Activated naive CD4-positive, alpha-beta T cell treated with anti-CD3 and anti-CD28 coated beads, Interleukin-2, amount 50 U/mL, for 72 hours (primary cell): ENCODE results near the gene RASAL1. TPM values are rescaled to one million over a fixed set of nuclear protein-coding genes. Genes with fewer than 3 reads are reported as not detected.
A peak's percentile ranks its signal among the peaks of the same experiment; 100 is the strongest.
"Not testable (repeated sequence)": the region's sequence is repeated elsewhere in the genome, so short reads cannot be mapped to it uniquely, and the experiment has no call there.

Experiments used
- ATAC-seq, 2 donors: fragments of 150-1000 bp; cut with Tn5 transposase; 2 replicates each; pipeline ENCODE4 v1.10.0; 2021; ENCODE audit warnings: mild to moderate bottlenecking in 2 of 2, moderate library complexity in 2 of 2
- DNase-seq, 2 donors: peaks; one replicate each; pipeline ENCODE4 v3.0.0; 2021 to 2022; ENCODE audit warnings: low spot score in 2 of 2
- H3K27ac Mint-ChIP-seq, 2 donors: one replicate each; pipeline ENCODE4 v1.8.0; 2022; ENCODE audit warnings: mild to moderate bottlenecking in 2 of 2, mixed read lengths in 2 of 2
- H3K36me3 Mint-ChIP-seq, 2 donors: one replicate each; pipeline ENCODE4 v1.8.0; 2022; ENCODE audit warnings: mixed read lengths in 2 of 2
- H3K9me3 Mint-ChIP-seq, 2 donors: one replicate each; pipeline ENCODE4 v1.8.0; 2022; ENCODE audit warnings: mixed read lengths in 2 of 2
- total RNA-seq, 2 donors: library from RNA; stranded (reverse); gene quantifications; one replicate each; pipeline ENCODE4 v1.2.3, GENCODE V29; 2022

The RASAL1 gene
- total RNA-seq, 2 donors from 2014 or later, result 9.8 to 15.1 TPM

DNA sequence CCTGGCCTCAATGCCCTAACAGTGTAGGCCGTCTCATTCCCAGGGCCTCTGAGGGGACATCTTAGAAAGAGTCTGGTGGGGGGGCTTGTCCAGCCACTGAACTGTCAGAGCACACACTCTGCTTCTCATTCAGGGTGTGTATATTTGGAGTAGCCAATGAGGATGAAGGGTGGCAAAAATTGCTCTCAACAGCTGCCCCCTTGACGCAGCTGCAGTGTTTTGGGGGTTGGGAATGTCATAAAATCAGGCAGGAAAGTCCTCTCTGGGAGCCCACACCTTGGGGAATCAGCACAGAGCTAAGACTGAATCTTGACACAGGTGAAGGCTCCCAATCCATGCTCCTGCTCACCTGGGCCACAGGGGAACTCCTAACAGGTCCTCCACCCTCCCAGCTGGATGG, 1.5 kb downstream of the RASAL1 start:
- no peaks in the 10 kb centered on the region for H3K36me3 Mint-ChIP-seq
- H3K9me3 Mint-ChIP-seq, result no peaks in the 10 kb centered on the region
- ATAC-seq, result no peak
- DNase-seq, result no peak
- no peak overlapping the region for H3K27ac Mint-ChIP-seq

DNA sequence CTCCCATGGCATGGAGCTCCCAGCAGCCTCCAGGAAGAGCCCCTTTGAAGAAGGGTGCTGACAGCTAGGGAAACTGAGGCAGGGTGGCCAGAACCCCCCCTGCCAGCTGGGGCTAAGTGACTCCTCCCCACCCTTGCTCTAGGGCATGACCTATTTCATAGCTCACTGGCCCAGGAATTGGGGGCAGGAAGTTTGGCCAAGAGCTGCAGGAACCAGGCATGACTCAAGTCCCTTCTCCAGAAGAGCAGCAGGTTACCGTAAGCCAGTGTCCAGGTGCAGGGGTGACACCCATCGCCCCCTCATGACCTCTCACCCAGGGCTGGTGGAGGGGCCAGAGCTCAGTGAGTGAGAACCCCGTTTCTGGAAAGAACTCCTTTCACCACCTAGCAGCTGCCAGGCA, 1.9 kb downstream of the RASAL1 start:
- DNase-seq (no peak), ATAC-seq (no peak)
- no peaks in the 10 kb centered on the region for H3K9me3 Mint-ChIP-seq
- H3K36me3 Mint-ChIP-seq, result no peaks in the 10 kb centered on the region
- no peak overlapping the region for H3K27ac Mint-ChIP-seq

DNA sequence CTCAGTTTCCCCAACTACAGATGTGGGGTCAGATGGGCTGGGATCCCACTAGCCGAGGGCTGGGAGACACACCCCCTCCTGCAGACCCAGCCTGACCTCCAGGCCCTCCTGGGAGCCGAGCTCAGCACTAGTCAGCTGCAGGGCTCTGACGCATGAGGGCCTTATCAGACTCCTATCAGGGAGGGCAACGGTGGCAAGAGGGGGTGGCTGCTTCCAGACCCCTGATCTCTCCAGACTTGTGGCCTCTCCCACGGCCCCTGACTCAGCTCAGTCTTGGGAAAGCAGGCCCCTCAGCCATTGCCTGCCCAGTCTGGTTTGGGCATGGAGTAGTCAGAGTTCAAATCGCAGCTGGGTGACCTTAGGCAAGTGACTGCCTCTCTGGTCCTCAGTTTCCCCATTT, 2.5 kb downstream of the RASAL1 start:
- DNase-seq (no peak), ATAC-seq (no peak)
- Mint-ChIP-seq H3K27ac (no peak overlapping the region), H3K9me3 (no peaks in the 10 kb centered on the region), H3K36me3 (no peaks in the 10 kb centered on the region)

DNA sequence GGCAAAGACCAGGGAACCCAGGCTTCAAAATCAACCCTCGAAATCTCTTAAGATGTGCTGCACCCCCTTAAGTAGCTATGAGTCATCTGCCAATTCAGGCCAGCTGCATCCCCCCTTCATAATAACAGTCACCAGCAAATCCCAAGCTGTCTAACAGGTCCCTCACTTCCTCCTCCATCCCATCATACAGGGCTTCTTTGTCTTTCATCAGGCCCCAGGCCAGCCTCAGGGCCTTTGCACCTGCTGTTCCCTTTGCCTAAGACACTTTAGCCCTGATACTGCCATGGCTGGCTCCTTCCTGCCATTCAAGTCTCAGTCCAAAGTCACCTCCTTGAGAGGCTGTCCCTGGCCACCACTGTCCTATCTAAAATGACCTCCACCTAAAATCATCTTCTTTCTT, 4.0 kb downstream of the RASAL1 start:
- Mint-ChIP-seq H3K27ac (peak overlapping the region in 1 of 2 donors; percentile 28), H3K36me3 (no peaks in the 10 kb centered on the region), H3K9me3 (no peaks in the 10 kb centered on the region)
- ATAC-seq (no peak), DNase-seq (no peak)

DNA sequence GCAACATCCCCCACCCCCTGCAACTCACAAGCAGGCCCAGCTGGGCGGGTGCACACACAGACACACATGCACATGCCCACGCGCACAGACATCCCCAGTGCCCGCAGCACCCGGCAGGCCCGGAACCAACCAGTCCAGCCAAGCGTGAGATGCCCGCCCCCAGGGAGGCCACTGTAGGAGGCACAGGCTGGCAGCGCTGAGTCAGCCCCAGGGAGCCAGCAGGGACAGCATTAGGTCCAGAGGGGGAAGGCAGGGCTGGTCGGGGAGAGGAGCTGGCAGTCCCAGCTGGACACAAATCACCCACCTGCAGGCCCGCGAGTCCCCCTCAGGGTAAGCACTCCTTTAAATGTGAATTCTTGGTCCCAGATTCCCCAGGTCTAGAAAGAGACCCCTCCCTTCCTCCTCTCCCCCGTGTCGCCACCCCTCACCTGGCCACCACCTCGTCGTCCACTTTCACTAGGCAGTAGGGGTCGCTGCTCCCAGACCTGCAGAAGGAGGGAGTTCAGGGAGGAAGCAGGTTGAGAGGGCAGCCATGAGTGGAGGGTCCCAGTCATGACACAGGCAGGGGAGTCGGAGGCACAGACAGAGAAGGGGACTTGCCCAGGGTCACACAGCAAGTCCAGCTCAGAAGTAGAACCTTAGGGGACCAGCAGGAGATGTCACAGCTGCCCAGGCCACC, 5.0 kb downstream of the RASAL1 start:
- Mint-ChIP-seq H3K9me3 (no peaks in the 10 kb centered on the region), H3K27ac (no peak overlapping the region), H3K36me3 (no peaks in the 10 kb centered on the region)
- DNase-seq (no peak), ATAC-seq (no peak)

DNA sequence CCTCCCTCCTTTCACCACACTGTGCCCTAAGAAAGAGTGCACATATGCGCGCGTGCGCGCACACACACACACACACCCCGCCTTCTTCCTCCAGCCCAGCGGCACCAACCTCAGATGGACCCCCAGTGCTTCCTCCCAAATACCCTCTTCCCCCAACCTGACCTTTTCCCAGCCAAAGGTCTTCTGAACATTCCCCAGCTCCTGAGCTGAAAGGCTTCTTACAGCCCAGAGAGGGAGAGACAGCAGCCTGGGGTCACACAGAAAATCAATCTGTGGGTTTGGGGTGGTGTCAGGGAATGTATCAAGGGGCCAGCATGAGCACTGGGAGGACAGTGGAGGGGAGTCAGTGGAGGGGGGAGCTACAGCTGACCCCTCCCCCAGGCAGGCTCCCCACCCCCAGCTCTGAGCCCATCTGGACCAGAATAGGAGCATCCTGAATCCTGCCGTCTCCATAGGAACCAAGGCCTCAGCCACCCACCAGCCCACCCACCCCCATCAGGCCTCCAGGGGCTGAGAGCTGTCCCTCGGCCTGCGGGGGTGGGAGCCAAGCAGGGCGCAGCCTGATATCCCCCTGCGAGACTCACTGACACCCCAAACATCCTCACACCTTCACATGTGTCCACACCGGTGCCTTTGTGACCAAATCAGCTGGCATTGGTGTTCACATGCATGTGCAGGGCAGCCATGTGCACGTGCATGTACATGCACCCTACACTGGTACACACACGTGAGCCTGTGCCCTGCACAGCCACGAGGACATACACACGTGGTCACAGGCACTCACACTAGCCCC, 5.7 kb downstream of the RASAL1 start:
- no peaks in the 10 kb centered on the region for H3K36me3 Mint-ChIP-seq
- H3K27ac Mint-ChIP-seq, result no peak overlapping the region
- no peaks in the 10 kb centered on the region for H3K9me3 Mint-ChIP-seq
- ATAC-seq (no peak), DNase-seq (no peak)

DNA sequence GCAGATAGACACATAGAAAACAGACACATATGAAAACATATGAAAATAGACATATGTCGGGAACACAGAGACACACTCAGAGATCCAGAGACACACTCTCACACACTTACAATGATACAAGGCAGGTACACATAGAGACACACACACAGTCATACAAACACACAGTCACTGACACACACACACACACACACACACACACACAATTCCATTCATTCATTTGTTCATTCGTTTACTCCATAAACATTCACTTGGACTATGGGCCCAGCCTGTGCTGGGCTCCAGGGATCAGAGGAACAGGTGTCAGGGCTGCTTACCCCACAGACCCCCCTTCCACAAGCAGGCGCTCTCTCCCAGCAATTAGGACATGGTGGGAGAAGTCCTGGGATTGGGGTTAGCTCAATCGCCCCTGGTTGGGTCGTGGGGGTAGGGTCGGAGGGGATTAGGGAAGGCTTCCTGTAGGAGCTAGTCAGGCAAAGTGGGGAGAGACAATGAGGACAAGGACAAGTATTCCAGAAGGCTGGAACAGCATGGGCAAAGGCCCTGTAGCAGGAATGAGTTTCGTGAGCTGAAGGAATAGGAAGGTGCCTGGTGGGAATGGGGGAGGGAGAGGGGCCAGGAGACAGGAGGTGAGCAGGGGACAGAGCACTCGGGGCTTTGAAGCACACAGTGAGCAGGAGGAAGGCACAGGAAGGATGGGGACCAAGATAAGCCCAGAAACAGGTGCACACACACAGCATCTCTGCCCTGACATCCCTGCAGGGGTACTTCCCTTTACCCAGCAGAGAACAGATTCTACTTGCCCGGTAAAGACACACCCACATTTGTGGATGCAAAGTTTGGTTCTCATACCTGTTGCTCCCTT, 6.5 kb downstream of the RASAL1 start:
- Mint-ChIP-seq H3K9me3 (no peaks in the 10 kb centered on the region), H3K27ac (no peak overlapping the region), H3K36me3 (peaks cover 0 to 4% of the 10 kb centered on the region in 2 donors)
- ATAC-seq, result peak in 1 of 2 donors; percentile 45
- DNase-seq, result no peak

DNA sequence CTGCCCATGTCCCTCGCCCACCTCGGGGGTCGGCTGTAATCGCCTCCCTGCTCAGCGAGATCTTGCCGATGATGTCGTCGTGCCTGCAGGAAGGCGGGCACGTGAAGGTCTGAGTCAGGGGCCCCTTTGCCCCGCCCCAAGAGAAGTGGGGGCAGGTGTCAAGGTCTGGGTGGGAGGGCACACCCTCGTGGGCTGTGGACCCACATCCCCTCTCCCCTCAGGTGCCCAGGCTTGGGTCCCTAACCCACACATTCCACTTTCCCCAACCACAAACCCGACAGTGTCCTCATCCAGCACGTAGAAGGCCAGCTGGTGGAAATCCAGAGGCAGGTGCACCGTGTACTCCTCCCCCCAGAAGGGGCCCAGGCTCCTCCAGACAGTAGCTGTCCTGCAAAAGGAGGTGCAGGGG, 7.8 kb downstream of the RASAL1 start:
- ATAC-seq (no peak), DNase-seq (no peak)
- Mint-ChIP-seq H3K27ac (no peak overlapping the region), H3K36me3 (peaks cover 7 to 9% of the 10 kb centered on the region in 2 donors), H3K9me3 (peaks cover 0 to 7% of the 10 kb centered on the region in 2 donors)

DNA sequence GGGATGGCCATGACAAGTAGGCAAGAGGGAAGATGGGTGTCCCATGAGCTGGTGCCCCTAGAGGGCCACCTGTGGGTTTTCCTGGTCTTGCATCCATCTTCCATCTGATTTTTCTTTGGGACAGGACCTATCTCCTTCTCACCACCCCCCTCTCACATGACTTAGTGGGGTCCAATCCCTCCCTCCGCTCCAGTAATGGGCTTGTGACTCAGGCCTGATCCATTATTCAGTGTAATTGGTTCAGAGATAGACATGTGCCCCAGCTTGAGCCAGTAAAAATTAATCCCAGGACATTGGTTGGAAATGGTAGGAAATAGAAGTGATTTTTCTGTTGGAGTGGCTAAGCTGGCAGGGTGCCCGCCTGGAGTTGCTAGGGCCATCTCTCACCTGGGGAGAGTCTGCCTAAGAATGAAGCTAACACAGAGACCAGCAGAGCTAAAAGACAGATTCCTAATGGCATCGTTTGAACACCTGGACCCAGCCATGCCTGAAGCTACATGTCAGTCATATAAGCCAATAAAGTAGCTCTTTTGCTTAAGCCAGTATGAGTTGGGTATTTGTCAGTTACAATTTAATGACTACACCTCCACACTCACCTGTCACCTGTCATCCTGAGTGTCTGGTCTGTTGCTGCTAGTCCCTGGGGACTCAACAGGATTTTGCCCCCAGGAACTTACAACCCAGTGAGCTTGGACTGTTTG, 14.7 kb downstream of the RASAL1 start:
- Mint-ChIP-seq H3K36me3 (peaks cover 9% of the 10 kb centered on the region in 2 donors), H3K27ac (peak overlapping the region in 1 of 2 donors; percentile 44), H3K9me3 (peaks cover 0 to 9% of the 10 kb centered on the region in 2 donors)
- no peak for DNase-seq
- no peak for ATAC-seq

DNA sequence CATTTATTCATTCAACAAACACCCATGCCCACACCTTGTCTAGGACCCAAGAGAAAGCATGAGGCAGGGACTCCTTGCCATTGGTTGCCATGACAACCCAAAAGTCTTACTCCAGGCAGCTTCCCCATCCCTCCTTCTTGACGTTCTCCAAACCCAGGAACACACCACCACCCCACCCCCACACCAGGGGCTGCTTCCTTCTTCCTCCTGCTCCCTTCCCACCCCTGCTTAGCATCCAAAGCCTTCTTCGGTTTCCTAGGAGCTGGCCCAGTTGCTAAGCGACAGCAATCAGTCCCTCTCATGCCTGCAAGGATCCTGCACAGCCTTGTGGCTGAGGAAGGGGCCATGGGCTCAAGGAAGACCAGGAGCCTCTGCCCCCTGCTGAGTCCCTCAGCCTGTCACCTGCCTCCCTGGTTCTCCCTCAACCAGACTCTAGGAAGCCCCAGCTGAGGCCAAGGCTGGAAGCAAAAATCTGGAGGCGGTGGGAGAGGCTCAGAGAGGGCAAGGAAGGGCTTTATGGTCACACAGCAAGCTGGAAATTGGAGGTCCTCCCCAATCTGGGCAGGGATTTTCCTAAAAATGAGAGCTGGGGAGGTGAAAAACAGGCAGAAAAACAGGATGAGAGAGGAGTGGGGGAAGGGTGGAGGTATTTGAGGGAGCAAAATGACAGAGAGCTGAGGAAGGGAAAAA, 15.4 kb downstream of the RASAL1 start:
- Mint-ChIP-seq H3K27ac (peak overlapping the region; percentile 21 to 44), H3K36me3 (peaks cover 9% of the 10 kb centered on the region in 2 donors), H3K9me3 (peaks cover 0 to 9% of the 10 kb centered on the region in 2 donors)
- ATAC-seq, result no peak
- DNase-seq, result no peak

DNA sequence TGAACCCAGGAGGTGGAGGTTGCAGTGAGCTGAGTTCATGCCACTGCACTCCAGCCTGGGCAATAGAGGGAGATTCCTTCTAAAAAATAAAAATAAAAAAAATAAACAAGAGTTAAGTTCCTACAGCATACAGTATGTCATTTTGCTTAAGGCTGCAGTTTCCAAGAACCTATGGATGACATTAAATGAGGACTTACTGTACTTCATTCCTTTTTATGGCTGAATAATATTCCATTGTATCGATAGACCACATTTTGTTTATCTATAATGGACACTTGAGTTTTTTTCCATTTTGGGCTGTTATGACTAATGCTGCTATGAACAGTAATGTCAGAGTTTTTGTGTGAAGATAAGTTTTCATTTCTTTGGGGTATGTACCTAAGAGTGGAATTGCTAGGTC, 17.4 kb downstream of the RASAL1 start:
- peaks cover 0 to 5% of the 10 kb centered on the region in 2 donors for H3K9me3 Mint-ChIP-seq
- DNase-seq (no peak), ATAC-seq (no peak)
- peaks cover 2 to 6% of the 10 kb centered on the region in 2 donors for H3K36me3 Mint-ChIP-seq
- no peak overlapping the region for H3K27ac Mint-ChIP-seq

DNA sequence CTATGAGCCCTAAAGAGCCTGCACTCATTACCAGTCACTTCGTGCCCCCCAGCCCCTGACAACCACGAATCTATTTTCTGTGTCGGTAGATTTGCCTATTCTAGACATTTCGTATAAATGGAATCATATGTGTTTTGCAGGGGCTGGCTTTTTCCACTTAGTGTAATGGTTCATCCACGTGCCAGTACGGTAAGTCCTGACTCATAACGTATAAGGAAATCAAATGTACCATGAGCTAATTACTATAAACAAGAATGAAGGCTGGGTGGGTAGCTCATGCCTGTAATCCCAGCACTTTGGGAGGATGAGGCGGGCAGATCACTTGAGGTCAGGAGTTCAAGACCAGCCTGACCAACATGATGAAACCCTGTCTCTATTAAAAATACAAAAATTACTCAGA, 17.9 kb downstream of the RASAL1 start:
- not testable (repeated sequence) for ATAC-seq, H3K36me3 Mint-ChIP-seq, H3K9me3 Mint-ChIP-seq, DNase-seq, H3K27ac Mint-ChIP-seq

DNA sequence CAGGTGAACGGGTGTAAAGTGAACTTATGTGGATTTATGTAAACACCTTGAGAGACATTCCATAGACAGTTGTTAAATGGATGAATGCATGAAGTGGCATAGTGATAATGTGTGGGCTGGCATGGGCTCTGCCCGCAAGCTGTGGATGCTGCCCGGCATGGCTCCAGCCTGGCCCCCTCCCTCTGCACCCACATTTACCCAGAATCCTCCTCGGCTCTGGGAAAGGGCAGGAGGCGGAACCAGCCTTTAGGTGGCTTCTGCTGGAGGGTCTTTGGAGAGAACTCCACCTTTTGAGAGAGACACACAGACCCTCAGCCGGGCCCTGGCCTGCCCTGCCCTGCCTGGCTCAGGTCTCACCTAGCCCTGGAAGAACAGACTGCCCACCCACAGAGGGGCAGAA, 18.7 kb downstream of the RASAL1 start:
- no peak for ATAC-seq
- Mint-ChIP-seq H3K9me3 (no peaks in the 10 kb centered on the region), H3K36me3 (no peaks in the 10 kb centered on the region), H3K27ac (no peak overlapping the region)
- no peak for DNase-seq

DNA sequence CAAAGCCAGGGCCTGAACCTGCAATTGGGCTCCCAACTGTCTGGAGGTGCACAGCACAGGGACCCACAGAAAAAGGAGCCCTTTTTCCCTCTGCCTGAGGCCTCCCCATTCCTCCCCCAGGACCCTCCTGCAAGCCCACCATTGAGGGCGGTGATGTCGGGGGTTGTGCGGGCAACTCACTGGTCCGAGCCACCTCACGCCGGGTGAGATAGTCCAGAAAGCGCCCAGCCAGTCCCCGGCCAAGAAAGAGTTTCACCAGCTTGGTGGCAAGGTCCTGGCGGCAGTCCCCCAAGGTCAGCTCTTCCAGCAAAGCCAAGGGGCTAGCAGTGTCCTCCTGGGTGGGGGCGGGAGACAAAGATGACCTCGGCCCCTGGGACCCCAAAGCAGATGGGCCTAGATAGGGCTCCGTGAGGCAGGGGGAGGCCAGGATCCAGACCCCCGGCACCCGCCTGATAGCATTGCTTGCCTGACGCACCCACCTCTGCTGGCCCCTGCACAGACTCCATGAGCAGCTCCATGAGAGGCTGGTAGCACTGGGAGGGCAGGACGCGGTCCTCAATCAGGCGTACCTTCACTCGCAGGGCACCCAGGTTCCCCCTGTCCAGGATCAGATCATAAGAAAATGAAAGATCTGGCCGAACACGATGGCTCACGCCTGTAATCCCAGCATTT, 20.0 kb downstream of the RASAL1 start:
- DNase-seq (no peak), ATAC-seq (no peak)
- Mint-ChIP-seq H3K36me3 (no peaks in the 10 kb centered on the region), H3K9me3 (no peaks in the 10 kb centered on the region), H3K27ac (no peak overlapping the region)

DNA sequence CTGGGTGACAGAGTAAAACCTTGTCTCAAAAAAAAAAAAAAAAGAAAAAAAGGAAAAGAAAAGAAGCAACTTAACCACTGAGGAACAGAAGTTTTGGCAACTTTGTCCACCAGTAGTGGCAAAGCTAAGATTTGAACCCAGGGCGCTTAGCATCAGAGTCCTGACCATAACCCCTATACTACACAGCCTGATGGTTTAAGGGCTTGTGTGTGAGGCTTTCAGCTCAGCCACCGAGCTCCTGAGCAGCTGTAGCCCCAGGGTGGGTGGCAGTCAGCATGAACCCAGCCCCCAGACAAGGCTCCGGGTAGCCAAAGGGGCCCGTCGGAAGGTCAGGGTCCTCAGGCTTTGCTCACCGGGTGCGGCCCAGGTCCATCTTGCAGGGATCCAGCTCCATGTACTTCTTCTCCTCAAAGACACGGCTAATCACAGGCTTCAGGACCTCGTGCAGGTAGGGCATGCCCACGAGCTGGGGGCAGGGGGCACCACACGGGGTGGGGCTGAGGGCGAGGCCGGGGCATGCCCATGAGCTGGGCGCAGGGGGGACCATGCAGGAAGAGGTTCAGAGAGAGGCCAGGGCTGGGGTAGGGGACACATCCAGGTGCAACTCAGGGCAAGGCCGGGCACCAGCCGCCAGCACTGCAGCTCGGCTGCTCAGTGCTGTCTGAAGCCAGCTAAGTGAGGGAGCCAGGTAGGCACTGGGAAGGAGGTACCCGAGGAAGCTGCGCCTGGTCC, 20.9 kb downstream of the RASAL1 start:
- Mint-ChIP-seq H3K9me3 (no peaks in the 10 kb centered on the region), H3K27ac (no peak overlapping the region), H3K36me3 (no peaks in the 10 kb centered on the region)
- ATAC-seq (peak in 1 of 2 donors; percentile 36), DNase-seq (no peak)
